Measurements from ENCODE around the gene RETREG2.

The RETREG2 gene

GRCh38 chr2:219209236-219210195, 31.4 kb downstream of the RETREG2 start:
- H3K4me3 ChIP-seq, result no peak overlapping the region
- H3K27ac ChIP-seq, result peak overlapping the region in 4 of 21 experiments; percentile 3 to 62 (median 14)

GRCh38 chr2:219210196-219210885, 32.3 kb downstream of the RETREG2 start:
- H3K4me3 ChIP-seq, result no peak overlapping the region
- H3K27ac ChIP-seq, result peak overlapping the region in 3 of 21 experiments; percentile 24 to 62 (median 60)

- Histone ChIP-seq H3K27ac (peak overlapping the region in 3 of 21 experiments; percentile 24 to 60 (median 48)), H3K4me3 (no peak overlapping the region)
Observed at GRCh38 chr2:219210886-219211362, 32.8 kb downstream of the RETREG2 start.

GRCh38 chr2:219213026-219213415, 34.9 kb downstream of the RETREG2 start:
- Histone ChIP-seq H3K4me3 (no peak overlapping the region), H3K27ac (no peak overlapping the region)

GRCh38 chr2:219213486-219214071, 35.5 kb downstream of the RETREG2 start:
- Histone ChIP-seq H3K4me3 (no peak overlapping the region), H3K27ac (no peak overlapping the region)

GRCh38 chr2:219214141-219214540, 36.1 kb downstream of the RETREG2 start:
- Histone ChIP-seq H3K27ac (no peak overlapping the region), H3K4me3 (no peak overlapping the region)

- H3K4me3 ChIP-seq, result no peak overlapping the region
- no peak overlapping the region for H3K27ac ChIP-seq
Observed at GRCh38 chr2:219214786-219215185, 36.7 kb downstream of the RETREG2 start.

- Histone ChIP-seq H3K27ac (peak overlapping the region in 2 of 21 experiments; percentile 9 to 89), H3K4me3 (no peak overlapping the region)
Observed at GRCh38 chr2:219215871-219216534, 37.9 kb downstream of the RETREG2 start.

GRCh38 chr2:219216535-219216915, 38.5 kb downstream of the RETREG2 start:
- Histone ChIP-seq H3K4me3 (no peak overlapping the region), H3K27ac (peak overlapping the region in 2 of 21 experiments; percentile 9 to 89)

GRCh38 chr2:219218217-219218731, 40.2 kb downstream of the RETREG2 start:
- peak overlapping the region; percentile 35 to 62 (median 44) for H3K4me3 ChIP-seq
- peak overlapping the region; percentile 56 to 92 (median 82) for H3K27ac ChIP-seq

- peak within 1 kb of the TSS; percentile 56 to 92 (median 82) for H3K27ac ChIP-seq
- peak within 1 kb of the TSS; percentile 35 to 62 (median 44) for H3K4me3 ChIP-seq
Observed at GRCh38 chr2:219218732-219219701, 40.9 kb downstream of the RETREG2 start, which contains the start of gene ABCB6. Gene ABCB6, minus strand, starts transcription at chr2:219218958. Its CDS starts 285 bp downstream, at chr2:219218673.

- H3K4me3 ChIP-seq, result peak overlapping the region in 1 of 7 experiments; percentile 62
- peak overlapping the region in 6 of 21 experiments; percentile 64 to 89 (median 88) for H3K27ac ChIP-seq
Observed at GRCh38 chr2:219219784-219220532, 41.9 kb downstream of the RETREG2 start.

- no peak overlapping the region for H3K4me3 ChIP-seq
- no peak overlapping the region for H3K27ac ChIP-seq
Observed at GRCh38 chr2:219220652-219221402, 42.8 kb downstream of the RETREG2 start.

- H3K27ac ChIP-seq, result peak overlapping the region in 1 of 21 experiments; percentile 4
- no peak overlapping the region for H3K4me3 ChIP-seq
Observed at GRCh38 chr2:219221957-219222518, 44.0 kb downstream of the RETREG2 start.

GRCh38 chr2:219223831-219224610, 45.9 kb downstream of the RETREG2 start:
- Histone ChIP-seq H3K27ac (no peak overlapping the region), H3K4me3 (no peak overlapping the region)

- Histone ChIP-seq H3K4me3 (no peak overlapping the region), H3K27ac (no peak overlapping the region)
Observed at GRCh38 chr2:219225350-219225749, 47.3 kb downstream of the RETREG2 start.
